ENCODE data around the gene H6PD.

DNA sequence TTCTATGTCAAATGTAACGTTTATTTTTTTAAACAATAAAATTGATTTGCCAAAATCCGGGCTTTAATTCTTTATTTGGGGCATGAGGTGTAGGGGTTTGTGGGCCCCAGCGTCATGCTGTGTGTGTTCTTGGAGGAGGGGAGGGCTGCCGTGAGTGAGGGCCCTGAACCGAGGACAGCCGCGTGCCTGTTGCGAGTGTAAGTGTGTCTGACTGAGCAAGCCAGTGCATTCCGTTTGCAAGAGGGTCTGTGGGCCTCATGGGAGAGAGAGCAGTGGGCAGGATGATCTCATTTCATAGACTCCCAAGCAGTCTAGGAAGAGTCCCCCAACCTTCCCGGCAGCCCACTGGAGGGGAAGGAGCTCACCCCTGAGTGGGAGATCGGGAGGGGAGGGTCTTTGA is 36.7 kb downstream of the H6PD start:
- TF ChIP-seq, protein P1, sequence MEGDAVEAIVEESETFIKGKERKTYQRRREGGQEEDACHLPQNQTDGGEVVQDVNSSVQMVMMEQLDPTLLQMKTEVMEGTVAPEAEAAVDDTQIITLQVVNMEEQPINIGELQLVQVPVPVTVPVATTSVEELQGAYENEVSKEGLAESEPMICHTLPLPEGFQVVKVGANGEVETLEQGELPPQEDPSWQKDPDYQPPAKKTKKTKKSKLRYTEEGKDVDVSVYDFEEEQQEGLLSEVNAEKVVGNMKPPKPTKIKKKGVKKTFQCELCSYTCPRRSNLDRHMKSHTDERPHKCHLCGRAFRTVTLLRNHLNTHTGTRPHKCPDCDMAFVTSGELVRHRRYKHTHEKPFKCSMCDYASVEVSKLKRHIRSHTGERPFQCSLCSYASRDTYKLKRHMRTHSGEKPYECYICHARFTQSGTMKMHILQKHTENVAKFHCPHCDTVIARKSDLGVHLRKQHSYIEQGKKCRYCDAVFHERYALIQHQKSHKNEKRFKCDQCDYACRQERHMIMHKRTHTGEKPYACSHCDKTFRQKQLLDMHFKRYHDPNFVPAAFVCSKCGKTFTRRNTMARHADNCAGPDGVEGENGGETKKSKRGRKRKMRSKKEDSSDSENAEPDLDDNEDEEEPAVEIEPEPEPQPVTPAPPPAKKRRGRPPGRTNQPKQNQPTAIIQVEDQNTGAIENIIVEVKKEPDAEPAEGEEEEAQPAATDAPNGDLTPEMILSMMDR (IDR thresholded peaks at IDR 0.05; ENCODE audit: low read depth, low read length, missing input control), result no peak
- TF ChIP-seq SP1 (IDR thresholded peaks at IDR 0.05) (no peak), RXRA (IDR thresholded peaks at IDR 0.05) (no peak), RAD21 (IDR thresholded peaks at IDR 0.05) (no peak), FOXA2 (IDR thresholded peaks at IDR 0.05) (no peak), HNF4G (IDR thresholded peaks at IDR 0.05) (no peak), GABPA (IDR thresholded peaks at IDR 0.05 in 1 of 2, conservative IDR thresholded peaks at IDR 0.05 in 1 of 2) (no peak), JUND (IDR thresholded peaks at IDR 0.05) (no peak)
- TF ChIP-seq, protein P2, sequence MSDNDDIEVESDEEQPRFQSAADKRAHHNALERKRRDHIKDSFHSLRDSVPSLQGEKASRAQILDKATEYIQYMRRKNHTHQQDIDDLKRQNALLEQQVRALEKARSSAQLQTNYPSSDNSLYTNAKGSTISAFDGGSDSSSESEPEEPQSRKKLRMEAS (IDR thresholded peaks at IDR 0.05), result no peak
- TF ChIP-seq, protein P3, sequence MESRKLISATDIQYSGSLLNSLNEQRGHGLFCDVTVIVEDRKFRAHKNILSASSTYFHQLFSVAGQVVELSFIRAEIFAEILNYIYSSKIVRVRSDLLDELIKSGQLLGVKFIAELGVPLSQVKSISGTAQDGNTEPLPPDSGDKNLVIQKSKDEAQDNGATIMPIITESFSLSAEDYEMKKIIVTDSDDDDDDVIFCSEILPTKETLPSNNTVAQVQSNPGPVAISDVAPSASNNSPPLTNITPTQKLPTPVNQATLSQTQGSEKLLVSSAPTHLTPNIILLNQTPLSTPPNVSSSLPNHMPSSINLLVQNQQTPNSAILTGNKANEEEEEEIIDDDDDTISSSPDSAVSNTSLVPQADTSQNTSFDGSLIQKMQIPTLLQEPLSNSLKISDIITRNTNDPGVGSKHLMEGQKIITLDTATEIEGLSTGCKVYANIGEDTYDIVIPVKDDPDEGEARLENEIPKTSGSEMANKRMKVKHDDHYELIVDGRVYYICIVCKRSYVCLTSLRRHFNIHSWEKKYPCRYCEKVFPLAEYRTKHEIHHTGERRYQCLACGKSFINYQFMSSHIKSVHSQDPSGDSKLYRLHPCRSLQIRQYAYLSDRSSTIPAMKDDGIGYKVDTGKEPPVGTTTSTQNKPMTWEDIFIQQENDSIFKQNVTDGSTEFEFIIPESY (IDR thresholded peaks at IDR 0.05), result no peak
- TF ChIP-seq, protein P4, sequence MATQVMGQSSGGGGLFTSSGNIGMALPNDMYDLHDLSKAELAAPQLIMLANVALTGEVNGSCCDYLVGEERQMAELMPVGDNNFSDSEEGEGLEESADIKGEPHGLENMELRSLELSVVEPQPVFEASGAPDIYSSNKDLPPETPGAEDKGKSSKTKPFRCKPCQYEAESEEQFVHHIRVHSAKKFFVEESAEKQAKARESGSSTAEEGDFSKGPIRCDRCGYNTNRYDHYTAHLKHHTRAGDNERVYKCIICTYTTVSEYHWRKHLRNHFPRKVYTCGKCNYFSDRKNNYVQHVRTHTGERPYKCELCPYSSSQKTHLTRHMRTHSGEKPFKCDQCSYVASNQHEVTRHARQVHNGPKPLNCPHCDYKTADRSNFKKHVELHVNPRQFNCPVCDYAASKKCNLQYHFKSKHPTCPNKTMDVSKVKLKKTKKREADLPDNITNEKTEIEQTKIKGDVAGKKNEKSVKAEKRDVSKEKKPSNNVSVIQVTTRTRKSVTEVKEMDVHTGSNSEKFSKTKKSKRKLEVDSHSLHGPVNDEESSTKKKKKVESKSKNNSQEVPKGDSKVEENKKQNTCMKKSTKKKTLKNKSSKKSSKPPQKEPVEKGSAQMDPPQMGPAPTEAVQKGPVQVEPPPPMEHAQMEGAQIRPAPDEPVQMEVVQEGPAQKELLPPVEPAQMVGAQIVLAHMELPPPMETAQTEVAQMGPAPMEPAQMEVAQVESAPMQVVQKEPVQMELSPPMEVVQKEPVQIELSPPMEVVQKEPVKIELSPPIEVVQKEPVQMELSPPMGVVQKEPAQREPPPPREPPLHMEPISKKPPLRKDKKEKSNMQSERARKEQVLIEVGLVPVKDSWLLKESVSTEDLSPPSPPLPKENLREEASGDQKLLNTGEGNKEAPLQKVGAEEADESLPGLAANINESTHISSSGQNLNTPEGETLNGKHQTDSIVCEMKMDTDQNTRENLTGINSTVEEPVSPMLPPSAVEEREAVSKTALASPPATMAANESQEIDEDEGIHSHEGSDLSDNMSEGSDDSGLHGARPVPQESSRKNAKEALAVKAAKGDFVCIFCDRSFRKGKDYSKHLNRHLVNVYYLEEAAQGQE (IDR thresholded peaks at IDR 0.05), result no peak

All from liver (tissue), 3 donors.